GM23338 (cell line): ENCODE data around the gene LPGAT1. TPM values are rescaled to one million over a fixed set of nuclear protein-coding genes. Genes with fewer than 3 reads are reported as not detected.

Source experiments
- ATAC-seq: fragments of 200-7000 bp; cut with Tn5 transposase; 3 replicates; pipeline ENCODE4 v1.9.1; 2020
- DNase-seq: peaks from one replicate; pipeline ENCODE4 v3.0.0-alpha.2; 2015; ENCODE audit warnings: low spot score
- H2AFZ ChIP-seq: fragments of 200-600 bp; sonication (generic); 2 replicates; pipeline ENCODE4 v1.8.0; 2016; ENCODE audit warnings: antibody characterized with exemption, mild to moderate bottlenecking, moderate library complexity
- H3F3A ChIP-seq: fragments of 200-600 bp; sonication (generic); replicated peaks from 2 replicates; pipeline ENCODE4 v1.8.0; 2017; ENCODE audit warnings: antibody characterized with exemption, mixed run types, low read depth
- H3K27ac ChIP-seq: fragments of 200-600 bp; sonication (generic); 2 replicates; pipeline ENCODE4 v1.6.1; 2016; ENCODE audit warnings: low read depth
- H3K27me3 ChIP-seq: fragments of 200-600 bp; sonication (generic); 2 replicates; pipeline ENCODE4 v1.8.0; 2016; ENCODE audit warnings: mild to moderate bottlenecking, mixed run types, moderate library complexity; ENCODE audit not compliant: insufficient read depth
- H3K36me3 ChIP-seq: fragments of 200-600 bp; sonication (generic); 2 replicates; pipeline ENCODE4 v1.8.0; 2016; ENCODE audit warnings: mild to moderate bottlenecking; ENCODE audit not compliant: insufficient read depth
- H3K4me1 ChIP-seq: fragments of 200-600 bp; sonication (generic); 2 replicates; pipeline ENCODE4 v1.8.0; 2016; ENCODE audit warnings: mild to moderate bottlenecking, moderate library complexity; ENCODE audit not compliant: insufficient read depth
- H3K4me2 ChIP-seq: fragments of 200-600 bp; sonication (generic); 2 replicates; pipeline ENCODE4 v1.7.1; 2017; ENCODE audit warnings: mixed run types
- H3K4me3 ChIP-seq: fragments of 200-600 bp; sonication (generic); 2 replicates; pipeline ENCODE4 v1.6.1; 2016; ENCODE audit warnings: mixed run types
- H3K79me2 ChIP-seq: fragments of 200-600 bp; sonication (generic); replicated peaks from 2 replicates; pipeline ENCODE4 v1.8.0; 2017; ENCODE audit warnings: mild to moderate bottlenecking; ENCODE audit not compliant: insufficient read depth
- H3K9me2 ChIP-seq: fragments of 200-600 bp; sonication (generic); 2 replicates; pipeline ENCODE4 v1.8.0; 2017; ENCODE audit not compliant: insufficient read depth
- H4K20me1 ChIP-seq: fragments of 200-600 bp; sonication (generic); replicated peaks from 2 replicates; pipeline ENCODE4 v1.8.0; 2017; ENCODE audit warnings: mild to moderate bottlenecking; ENCODE audit not compliant: insufficient read depth
- H3K27ac Mint-ChIP-seq: 2 replicates; pipeline ENCODE4 v1.8.0; 2020; ENCODE audit warnings: inconsistent platforms, mild to moderate bottlenecking, moderate library complexity, mixed read lengths
- H3K27me3 Mint-ChIP-seq: 3 replicates; pipeline ENCODE4 v1.8.0; 2022; ENCODE audit warnings: low read depth, mild to moderate bottlenecking, moderate library complexity, mixed read lengths, inconsistent platforms; ENCODE audit not compliant: insufficient read depth, poor library complexity
- H3K36me3 Mint-ChIP-seq: 3 replicates; pipeline ENCODE4 v1.8.0; 2021; ENCODE audit warnings: low read depth, mild to moderate bottlenecking, inconsistent platforms, moderate library complexity, mixed read lengths
- H3K4me1 Mint-ChIP-seq: 3 replicates; pipeline ENCODE4 v1.8.0; 2020; ENCODE audit warnings: mild to moderate bottlenecking, inconsistent platforms, mixed read lengths
- H3K4me3 Mint-ChIP-seq: 3 replicates; pipeline ENCODE4 v1.8.0; 2021; ENCODE audit warnings: moderate library complexity, mild to moderate bottlenecking, inconsistent platforms, mixed read lengths
- H3K9me3 Mint-ChIP-seq: 3 replicates; pipeline ENCODE4 v1.8.0; 2020; ENCODE audit warnings: moderate library complexity, mild to moderate bottlenecking, inconsistent platforms, mixed read lengths
- CTCF ChIP-seq, 2 experiments: fragments of 200-600 bp in 1 of 2; sonication (generic) in 1 of 2; conservative IDR thresholded peaks; 2 replicates each; pipeline versions ENCODE4 v1.5.1 to v1.6.1; 2016 to 2017; ENCODE audit warnings: antibody characterized with exemption in 2 of 2, low read depth in 2 of 2, mild to moderate bottlenecking in 2 of 2, moderate library complexity in 1 of 2
- EZH2phosphoT487 ChIP-seq: fragments of 200-600 bp; sonication (generic); IDR thresholded peaks from one replicate; pipeline ENCODE4 v1.8.1; 2018; ENCODE audit warnings: antibody characterized with exemption; ENCODE audit not compliant: unreplicated experiment
- ZNF114 ChIP-seq: fragments of 250-450 bp; sonication (Bioruptor Pico); IDR thresholded peaks from 2 replicates; pipeline ENCODE4 v1.5.0; 2020; ENCODE audit warnings: mild to moderate bottlenecking, moderate library complexity
- ZNF462 ChIP-seq: fragments of 250-450 bp; sonication (Bioruptor Pico); IDR thresholded peaks from 2 replicates; pipeline ENCODE4 v1.5.0; 2020; ENCODE audit warnings: mild to moderate bottlenecking, moderate library complexity
- polyA plus RNA-seq: library from polyadenylated mRNA; unstranded; fragments of >200 nt; fragmentation: Nextera tagmentation; extraction: Ambion mirVana; gene quantifications from 2 replicates; pipeline ENCODE4 v1.2.1, GENCODE V29; 2016
- total RNA-seq: library from RNA; depleted of rRNA; stranded (reverse); fragments of >200 nt; shearing (Covaris generic); gene quantifications from 2 replicates; pipeline ENCODE4 v1.2.3, GENCODE V29; 2014

The LPGAT1 gene
- total and polyA plus RNA-seq, 2 experiments from 2014 or later: 3.3 to 16.4 TPM

- ATAC-seq (no peak), DNase-seq (no peak)
- Histone ChIP-seq H3K4me1 (no peaks in the 10 kb centered on the region), H2AFZ (no peak overlapping the region), H3K9me2 (no peaks in the 10 kb centered on the region), H4K20me1 (no peaks in the 10 kb centered on the region), H3K4me3 (no peak overlapping the region), H3K79me2 (no peaks in the 10 kb centered on the region), H3K27me3 (no peaks in the 10 kb centered on the region), H3K27ac (no peak overlapping the region), H3K36me3 (no peaks in the 10 kb centered on the region), H3K4me2 (no peak overlapping the region), H3F3A (no peaks in the 10 kb centered on the region)
- Mint-ChIP-seq H3K4me1 (no peaks in the 10 kb centered on the region), H3K27me3 (peaks cover 2% of the 10 kb centered on the region), H3K27ac (no peak overlapping the region), H3K9me3 (no peaks in the 10 kb centered on the region), H3K4me3 (no peak overlapping the region), H3K36me3 (no peaks in the 10 kb centered on the region)
- no peak for TF ChIP-seq ZNF462 (CRISPR knock-in tag)
- TF ChIP-seq ZNF114: no peak
Measured at GRCh38 chr1:211713231-211713630, 117.3 kb downstream of the LPGAT1 start.

- DNase-seq (no peak), ATAC-seq (no peak)
- Mint-ChIP-seq H3K4me3 (no peak overlapping the region), H3K9me3 (no peaks in the 10 kb centered on the region), H3K4me1 (no peaks in the 10 kb centered on the region), H3K36me3 (no peaks in the 10 kb centered on the region), H3K27ac (no peak overlapping the region), H3K27me3 (peaks cover 2% of the 10 kb centered on the region)
- Histone ChIP-seq H2AFZ (no peak overlapping the region), H3K4me3 (no peak overlapping the region), H4K20me1 (no peaks in the 10 kb centered on the region), H3K79me2 (no peaks in the 10 kb centered on the region), H3F3A (no peaks in the 10 kb centered on the region), H3K27me3 (no peaks in the 10 kb centered on the region), H3K27ac (no peak overlapping the region), H3K4me1 (no peaks in the 10 kb centered on the region), H3K36me3 (no peaks in the 10 kb centered on the region), H3K9me2 (no peaks in the 10 kb centered on the region), H3K4me2 (no peak overlapping the region)
- no peak for TF ChIP-seq ZNF462 (CRISPR knock-in tag)
- no peak for TF ChIP-seq EZH2phosphoT487
- no peak for TF ChIP-seq CTCF (conservative IDR thresholded peaks at IDR 0.05; ENCODE audit: low read depth in 2 of 2)
Measured at GRCh38 chr1:211711315-211711705, 119.3 kb downstream of the LPGAT1 start.
